Measurements from ENCODE around the gene PDE9A.

PDE9A gene

GRCh38 chr21:42746593-42747275 is 93.3 kb downstream of the PDE9A start:
- no peak for DNase-seq (ENCODE audit: insufficient read length, low spot score)
- FAIRE-seq: no peak
- no peak for TF ChIP-seq CTCF (IDR thresholded peaks at IDR 0.05; ENCODE audit: insufficient read depth, missing control alignments)

- FAIRE-seq: no peak
- no peak for DNase-seq (ENCODE audit: insufficient read length, low spot score)
- no peak for TF ChIP-seq CTCF (IDR thresholded peaks at IDR 0.05; ENCODE audit: insufficient read depth, missing control alignments)
Measured at GRCh38 chr21:42747276-42747701, 93.9 kb downstream of the PDE9A start.

- no peak for TF ChIP-seq CTCF (IDR thresholded peaks at IDR 0.05; ENCODE audit: insufficient read depth, missing control alignments)
- no peak for FAIRE-seq
- no peak for DNase-seq (ENCODE audit: insufficient read length, low spot score)
Measured at GRCh38 chr21:42747746-42748351, 94.4 kb downstream of the PDE9A start.

GRCh38 chr21:42748620-42749176 is 95.3 kb downstream of the PDE9A start:
- FAIRE-seq (no peak), DNase-seq (ENCODE audit: insufficient read length, low spot score) (no peak)
- TF ChIP-seq CTCF (IDR thresholded peaks at IDR 0.05; ENCODE audit: insufficient read depth, missing control alignments): no peak

- DNase-seq (ENCODE audit: insufficient read length, low spot score) (no peak), FAIRE-seq (no peak)
- TF ChIP-seq CTCF (IDR thresholded peaks at IDR 0.05; ENCODE audit: insufficient read depth, missing control alignments): no peak
Measured at GRCh38 chr21:42750737-42751530, 97.5 kb downstream of the PDE9A start.

- no peak for TF ChIP-seq CTCF (IDR thresholded peaks at IDR 0.05; ENCODE audit: insufficient read depth, missing control alignments)
- DNase-seq (ENCODE audit: insufficient read length, low spot score) (no peak), FAIRE-seq (no peak)
Measured at GRCh38 chr21:42751866-42752265, 98.4 kb downstream of the PDE9A start.

All from D721Med (cell line).